Activated CD4-positive, alpha-beta T cell treated with anti-CD3 and anti-CD28 coated beads, Interleukin-2, amount 50 U/mL, for 24 hours (primary cell): ENCODE measurements around the gene OLA1.
A peak's percentile ranks its signal among the peaks of the same experiment; 100 is the strongest.

Experiments used
- DNase-seq, 2 donors: peaks; one replicate each; pipeline ENCODE4 v3.0.0-alpha.2; 2020; ENCODE audit warnings: low read depth in 1 of 2, low spot score in 1 of 2

OLA1 gene

GRCh38 chr2:174038462-174038861 lies 209.9 kb downstream of the OLA1 start:
- no peak for DNase-seq

GRCh38 chr2:174036825-174037224 lies 211.5 kb downstream of the OLA1 start:
- no peak for DNase-seq

GRCh38 chr2:174035981-174036742 lies 212.2 kb downstream of the OLA1 start:
- no peak for DNase-seq

- DNase-seq = no peak
Measured at GRCh38 chr2:174035117-174035635, 213.2 kb downstream of the OLA1 start.

GRCh38 chr2:174033163-174033550 lies 215.2 kb downstream of the OLA1 start:
- no peak for DNase-seq

GRCh38 chr2:174031226-174031625 lies 217.1 kb downstream of the OLA1 start:
- DNase-seq = no peak

- no peak for DNase-seq
Measured at GRCh38 chr2:174028935-174029334, 219.4 kb downstream of the OLA1 start.

GRCh38 chr2:174027956-174028355 lies 220.4 kb downstream of the OLA1 start:
- no peak for DNase-seq

GRCh38 chr2:174026122-174026845 lies 222.0 kb downstream of the OLA1 start:
- no peak for DNase-seq

GRCh38 chr2:174025271-174026121 lies 222.8 kb downstream of the OLA1 start:
- no peak for DNase-seq

GRCh38 chr2:174024524-174025270 lies 223.6 kb downstream of the OLA1 start:
- DNase-seq = no peak

- peak in 1 of 2 donors; percentile 32 for DNase-seq
Measured at GRCh38 chr2:174023591-174024523, 224.5 kb downstream of the OLA1 start.
